Neural progenitor cell (in vitro differentiated cells): Measurements from ENCODE around the gene PSMD13. TPM values are rescaled to one million over a fixed set of nuclear protein-coding genes. Genes with fewer than 3 reads are reported as not detected.

Source experiments
- DNase-seq: peaks from one replicate; pipeline ENCODE4 v3.0.0-alpha.2; 2016; ENCODE audit warnings: low spot score
- H2AFZ ChIP-seq: fragments of 200-600 bp; sonication (generic); replicated peaks from 2 replicates; pipeline ENCODE4 v1.6.1; 2016; ENCODE audit warnings: antibody characterized with exemption
- H3F3A ChIP-seq: fragments of 200-600 bp; sonication (generic); 2 replicates; pipeline ENCODE4 v1.6.1; 2016; ENCODE audit warnings: antibody characterized with exemption, low read depth
- H3K27ac ChIP-seq: fragments of 200-600 bp; sonication (generic); 2 replicates; pipeline ENCODE4 v1.5.1; 2016; ENCODE audit warnings: mild to moderate bottlenecking
- H3K27me3 ChIP-seq: fragments of 200-600 bp; sonication (generic); 2 replicates; pipeline ENCODE4 v1.6.1; 2016; ENCODE audit warnings: mild to moderate bottlenecking, moderate library complexity
- H3K36me3 ChIP-seq: fragments of 200-600 bp; sonication (generic); 2 replicates; pipeline ENCODE4 v1.5.1; 2016
- H3K4me1 ChIP-seq: fragments of 200-600 bp; sonication (generic); 2 replicates; pipeline ENCODE4 v1.6.1; 2016; ENCODE audit warnings: mixed run types
- H3K4me2 ChIP-seq: fragments of 200-600 bp; sonication (generic); 2 replicates; pipeline ENCODE4 v1.6.1; 2016
- H3K4me3 ChIP-seq: fragments of 200-600 bp; sonication (generic); 2 replicates; pipeline ENCODE4 v1.5.1; 2016
- H3K79me2 ChIP-seq: fragments of 200-600 bp; sonication (generic); 2 replicates; pipeline ENCODE4 v1.6.1; 2016; ENCODE audit warnings: low read depth
- H3K9ac ChIP-seq: fragments of 200-600 bp; sonication (generic); 2 replicates; pipeline ENCODE4 v1.6.1; 2016
- H3K9me3 ChIP-seq: fragments of 200-600 bp; sonication (generic); 2 replicates; pipeline ENCODE4 v1.5.1; 2016; ENCODE audit warnings: low read depth
- H4K20me1 ChIP-seq: fragments of 200-600 bp; sonication (generic); 2 replicates; pipeline ENCODE4 v1.6.1; 2016; ENCODE audit warnings: low read depth
- H3K27ac Mint-ChIP-seq: 3 replicates; pipeline ENCODE4 v1.8.0; 2021; ENCODE audit warnings: mixed read lengths
- H3K27me3 Mint-ChIP-seq: 2 replicates; pipeline ENCODE4 v1.8.0; 2022; ENCODE audit warnings: low read depth, mild to moderate bottlenecking, inconsistent platforms, moderate library complexity, mixed read lengths; ENCODE audit not compliant: insufficient read depth
- H3K36me3 Mint-ChIP-seq: 3 replicates; pipeline ENCODE4 v1.8.0; 2021; ENCODE audit warnings: mixed read lengths
- H3K4me1 Mint-ChIP-seq: 3 replicates; pipeline ENCODE4 v1.8.0; 2021; ENCODE audit warnings: mixed read lengths
- H3K4me3 Mint-ChIP-seq: 3 replicates; pipeline ENCODE4 v1.8.0; 2021; ENCODE audit warnings: mild to moderate bottlenecking, moderate library complexity, mixed read lengths
- H3K9me3 Mint-ChIP-seq: 3 replicates; pipeline ENCODE4 v1.8.0; 2020; ENCODE audit warnings: mixed read lengths
- EZH2 ChIP-seq: fragments of 200-600 bp; sonication (generic); IDR thresholded peaks from 2 replicates; pipeline ENCODE4 v1.6.1; 2017; ENCODE audit warnings: antibody characterized with exemption, mild to moderate bottlenecking, moderate library complexity
- EZH2phosphoT487 ChIP-seq: fragments of 200-600 bp; sonication (generic); IDR thresholded peaks from 2 replicates; pipeline ENCODE4 v1.6.1; 2017; ENCODE audit warnings: antibody characterized with exemption
- total RNA-seq: library from RNA; depleted of rRNA; stranded (reverse); fragments of >200 nt; gene quantifications from 2 replicates; pipeline ENCODE4 v1.2.3, GENCODE V29; 2015; ENCODE audit warnings: low replicate concordance
- TF ChIP-seq, protein P1 (sequence below): fragments of 200-600 bp; sonication (generic); IDR thresholded peaks from 2 replicates; pipeline ENCODE4 v1.5.1; 2017; ENCODE audit warnings: antibody characterized with exemption, mild to moderate bottlenecking

PSMD13 gene
- total RNA-seq, 1 donor from 2014 or later: 90.6 TPM

DNA sequence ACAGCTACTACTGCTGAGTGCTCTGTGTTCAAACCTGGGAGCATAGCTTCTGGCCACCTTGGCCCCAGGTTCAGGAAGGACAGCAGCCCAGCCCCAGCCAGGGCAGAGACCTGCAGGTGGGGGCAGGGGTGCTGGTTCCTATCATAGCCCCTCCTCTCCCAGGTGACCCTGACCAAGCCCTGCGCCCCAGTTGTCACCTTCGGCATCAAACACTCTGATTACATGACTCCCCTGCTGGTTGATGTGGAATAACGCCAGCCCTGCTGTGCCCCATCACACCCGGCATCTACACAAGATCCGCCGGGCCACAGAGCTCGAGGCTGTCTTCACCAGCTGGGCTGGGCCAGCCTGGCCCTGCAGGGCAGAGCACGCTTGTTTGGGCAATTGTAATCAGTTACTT is 37.0 kb upstream of the PSMD13 start:
- Histone ChIP-seq H3F3A (no peaks in the 10 kb centered on the region), H3K27me3 (no peaks in the 10 kb centered on the region), H3K9ac (no peak overlapping the region), H3K36me3 (no peaks in the 10 kb centered on the region), H3K27ac (no peak overlapping the region), H3K4me3 (no peak overlapping the region), H3K9me3 (no peaks in the 10 kb centered on the region), H3K4me1 (no peaks in the 10 kb centered on the region), H2AFZ (no peak overlapping the region), H3K79me2 (no peaks in the 10 kb centered on the region), H4K20me1 (no peaks in the 10 kb centered on the region), H3K4me2 (no peak overlapping the region)
- Mint-ChIP-seq H3K4me3 (no peak overlapping the region), H3K27ac (no peak overlapping the region), H3K27me3 (peaks cover 2% of the 10 kb centered on the region), H3K4me1 (peaks cover 2% of the 10 kb centered on the region), H3K9me3 (no peaks in the 10 kb centered on the region), H3K36me3 (no peaks in the 10 kb centered on the region)
- no peak for DNase-seq
- TF ChIP-seq EZH2 (no peak), EZH2phosphoT487 (no peak)
- TF ChIP-seq, protein P1, sequence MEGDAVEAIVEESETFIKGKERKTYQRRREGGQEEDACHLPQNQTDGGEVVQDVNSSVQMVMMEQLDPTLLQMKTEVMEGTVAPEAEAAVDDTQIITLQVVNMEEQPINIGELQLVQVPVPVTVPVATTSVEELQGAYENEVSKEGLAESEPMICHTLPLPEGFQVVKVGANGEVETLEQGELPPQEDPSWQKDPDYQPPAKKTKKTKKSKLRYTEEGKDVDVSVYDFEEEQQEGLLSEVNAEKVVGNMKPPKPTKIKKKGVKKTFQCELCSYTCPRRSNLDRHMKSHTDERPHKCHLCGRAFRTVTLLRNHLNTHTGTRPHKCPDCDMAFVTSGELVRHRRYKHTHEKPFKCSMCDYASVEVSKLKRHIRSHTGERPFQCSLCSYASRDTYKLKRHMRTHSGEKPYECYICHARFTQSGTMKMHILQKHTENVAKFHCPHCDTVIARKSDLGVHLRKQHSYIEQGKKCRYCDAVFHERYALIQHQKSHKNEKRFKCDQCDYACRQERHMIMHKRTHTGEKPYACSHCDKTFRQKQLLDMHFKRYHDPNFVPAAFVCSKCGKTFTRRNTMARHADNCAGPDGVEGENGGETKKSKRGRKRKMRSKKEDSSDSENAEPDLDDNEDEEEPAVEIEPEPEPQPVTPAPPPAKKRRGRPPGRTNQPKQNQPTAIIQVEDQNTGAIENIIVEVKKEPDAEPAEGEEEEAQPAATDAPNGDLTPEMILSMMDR: no peak

- no peaks in the 10 kb centered on the region for H3K27me3 ChIP-seq
- H3K36me3 ChIP-seq: no peaks in the 10 kb centered on the region
- H4K20me1 ChIP-seq: no peaks in the 10 kb centered on the region
- H3K27ac Mint-ChIP-seq: no peak overlapping the region
- H3K4me1 Mint-ChIP-seq: peaks cover 2% of the 10 kb centered on the region
- H3K4me3 Mint-ChIP-seq: no peak overlapping the region
- no peak for DNase-seq
- H2AFZ ChIP-seq: no peak overlapping the region
- H3K9me3 ChIP-seq: no peaks in the 10 kb centered on the region
- no peak overlapping the region for H3K9ac ChIP-seq
- TF ChIP-seq EZH2 (no peak), EZH2phosphoT487 (no peak)
- TF ChIP-seq, protein P1: no peak
- no peaks in the 10 kb centered on the region for H3K36me3 Mint-ChIP-seq
- H3K4me3 ChIP-seq: no peak overlapping the region
- no peaks in the 10 kb centered on the region for H3K9me3 Mint-ChIP-seq
- H3K27me3 Mint-ChIP-seq: peaks cover 2% of the 10 kb centered on the region
- H3K4me2 ChIP-seq: no peak overlapping the region
- H3F3A ChIP-seq: no peaks in the 10 kb centered on the region
- no peaks in the 10 kb centered on the region for H3K4me1 ChIP-seq
- H3K79me2 ChIP-seq: no peaks in the 10 kb centered on the region
- H3K27ac ChIP-seq: no peak overlapping the region
These were observed 36.4 kb upstream of the PSMD13 start for GRCh38 chr11:200224-201003.

DNA sequence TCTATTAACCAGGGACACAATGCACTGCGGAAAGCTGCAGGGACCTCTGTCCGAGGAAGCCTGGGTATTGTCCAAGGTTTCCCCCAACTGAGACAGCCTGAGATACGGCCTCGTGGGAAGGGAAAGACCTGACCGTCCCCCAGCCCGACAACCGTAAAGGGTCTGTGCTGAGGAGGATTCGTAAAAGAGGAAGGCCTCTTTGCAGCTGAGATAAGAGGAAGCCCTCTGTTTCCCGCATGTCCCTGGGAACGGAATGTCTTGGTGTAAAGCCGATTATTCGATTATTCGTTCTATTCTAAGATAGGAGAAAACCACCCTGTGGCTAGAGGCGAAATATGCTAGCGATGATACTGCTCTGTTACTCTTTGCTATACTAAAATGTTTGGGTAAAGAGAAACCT is 34.8 kb upstream of the PSMD13 start:
- H3K9ac ChIP-seq: no peak overlapping the region
- no peak overlapping the region for H3K27ac ChIP-seq
- no peak overlapping the region for H3K4me2 ChIP-seq
- no peaks in the 10 kb centered on the region for H3K36me3 Mint-ChIP-seq
- H3K27ac Mint-ChIP-seq: no peak overlapping the region
- H3K36me3 ChIP-seq: no peaks in the 10 kb centered on the region
- H3K79me2 ChIP-seq: peaks cover 12% of the 10 kb centered on the region
- peaks cover 4% of the 10 kb centered on the region for H3K4me1 ChIP-seq
- no peak overlapping the region for H3K4me3 ChIP-seq
- H2AFZ ChIP-seq: no peak overlapping the region
- H4K20me1 ChIP-seq: peaks cover 13% of the 10 kb centered on the region
- TF ChIP-seq, protein P1: no peak
- TF ChIP-seq EZH2phosphoT487: no peak
- TF ChIP-seq EZH2: no peak
- H3K27me3 ChIP-seq: no peaks in the 10 kb centered on the region
- DNase-seq: no peak
- peaks cover 7% of the 10 kb centered on the region for H3K4me1 Mint-ChIP-seq
- no peaks in the 10 kb centered on the region for H3K9me3 Mint-ChIP-seq
- no peak overlapping the region for H3K4me3 Mint-ChIP-seq
- no peaks in the 10 kb centered on the region for H3K9me3 ChIP-seq
- H3F3A ChIP-seq: no peaks in the 10 kb centered on the region
- peaks cover 2% of the 10 kb centered on the region for H3K27me3 Mint-ChIP-seq
